HAP-1 (cell line): Measurements from ENCODE around the gene TMEM61.
A peak's percentile ranks its signal among the peaks of the same experiment; 100 is the strongest.

Source experiments
- DNase-seq, 2 experiments: peaks; one replicate each; pipeline ENCODE4 v3.0.0-alpha.2; 2016 to 2020; ENCODE audit warnings: low spot score in 2 of 2
- H3K27me3 ChIP-seq: fragments of 250-450 bp; sonication (Bioruptor Pico); 2 replicates; pipeline ENCODE4 v1.5.1; 2020; ENCODE audit warnings: low read depth, mild to moderate bottlenecking, moderate library complexity
- H3K36me3 ChIP-seq: fragments of 250-450 bp; sonication (Bioruptor Pico); replicated peaks from 2 replicates; pipeline ENCODE4 v1.5.1; 2020; ENCODE audit warnings: mild to moderate bottlenecking
- H3K4me1 ChIP-seq: fragments of 250-450 bp; sonication (Bioruptor Pico); 2 replicates; pipeline ENCODE4 v1.5.1; 2020; ENCODE audit warnings: mild to moderate bottlenecking
- H3K4me3 ChIP-seq: fragments of 250-450 bp; sonication (Bioruptor Pico); 2 replicates; pipeline ENCODE4 v1.5.1; 2020; ENCODE audit warnings: mild to moderate bottlenecking, moderate library complexity
- H3K9me3 ChIP-seq: fragments of 250-450 bp; sonication (Bioruptor Pico); 2 replicates; pipeline ENCODE4 v1.5.1; 2020; ENCODE audit warnings: mild to moderate bottlenecking, moderate library complexity
- in situ Hi-C: fragments of 300-500 bp; cut with MboI; formaldehyde crosslinking; loops from 3 replicates; pipeline ENCODE4 v1.14.3; 2020; ENCODE audit warnings: low sequenced_read_pairs, inconsistent platforms, mixed read lengths

Gene TMEM61

GRCh38 chr1:54969879-54970278 lies 10.5 kb upstream of the TMEM61 start:
- Histone ChIP-seq H3K36me3 (no peaks in the 10 kb centered on the region), H3K4me3 (no peak overlapping the region), H3K4me1 (no peaks in the 10 kb centered on the region), H3K9me3 (no peaks in the 10 kb centered on the region), H3K27me3 (0 out of 2 replicates have a peak, but pooled peaks cover 3% of the 10 kb centered on the region)
- no peak for DNase-seq
- in situ Hi-C loops: no loop called here

GRCh38 chr1:54970901-54971300 lies 9.5 kb upstream of the TMEM61 start:
- Histone ChIP-seq H3K36me3 (no peaks in the 10 kb centered on the region), H3K4me1 (no peaks in the 10 kb centered on the region), H3K4me3 (no peak overlapping the region), H3K27me3 (0 out of 2 replicates have a peak, but pooled peaks cover 3% of the 10 kb centered on the region), H3K9me3 (no peaks in the 10 kb centered on the region)
- in situ Hi-C loops: no loop called here
- DNase-seq: no peak

GRCh38 chr1:54971317-54971791 lies 9.1 kb upstream of the TMEM61 start:
- H3K27me3 ChIP-seq: 0 out of 2 replicates have a peak, but pooled peaks cover 3% of the 10 kb centered on the region
- no peaks in the 10 kb centered on the region for H3K36me3 ChIP-seq
- in situ Hi-C loops: no loop called here
- no peak overlapping the region for H3K4me3 ChIP-seq
- H3K9me3 ChIP-seq: no peaks in the 10 kb centered on the region
- H3K4me1 ChIP-seq: no peaks in the 10 kb centered on the region
- no peak for DNase-seq

- Histone ChIP-seq H3K4me1 (no peaks in the 10 kb centered on the region), H3K27me3 (0 out of 2 replicates have a peak, but pooled peaks cover 3% of the 10 kb centered on the region), H3K9me3 (no peaks in the 10 kb centered on the region), H3K4me3 (no peak overlapping the region), H3K36me3 (no peaks in the 10 kb centered on the region)
- DNase-seq: no peak
- in situ Hi-C loops: no loop called here
Observed at GRCh38 chr1:54972436-54972835, 8.0 kb upstream of the TMEM61 start.

GRCh38 chr1:54973205-54973921 lies 7.1 kb upstream of the TMEM61 start:
- Histone ChIP-seq H3K9me3 (no peaks in the 10 kb centered on the region), H3K36me3 (no peaks in the 10 kb centered on the region), H3K4me3 (no peak overlapping the region), H3K27me3 (0 out of 2 replicates have a peak, but pooled peaks cover 3% of the 10 kb centered on the region), H3K4me1 (no peaks in the 10 kb centered on the region)
- in situ Hi-C loops: no loop called here
- peak; percentile 22 to 50 for DNase-seq

GRCh38 chr1:54975356-54976108 lies 4.9 kb upstream of the TMEM61 start:
- Histone ChIP-seq H3K27me3 (0 out of 2 replicates have a peak, but pooled peaks cover 3% of the 10 kb centered on the region), H3K4me1 (no peaks in the 10 kb centered on the region), H3K9me3 (no peaks in the 10 kb centered on the region), H3K4me3 (no peak overlapping the region), H3K36me3 (no peaks in the 10 kb centered on the region)
- no peak for DNase-seq
- in situ Hi-C loops: no loop called here

DNA sequence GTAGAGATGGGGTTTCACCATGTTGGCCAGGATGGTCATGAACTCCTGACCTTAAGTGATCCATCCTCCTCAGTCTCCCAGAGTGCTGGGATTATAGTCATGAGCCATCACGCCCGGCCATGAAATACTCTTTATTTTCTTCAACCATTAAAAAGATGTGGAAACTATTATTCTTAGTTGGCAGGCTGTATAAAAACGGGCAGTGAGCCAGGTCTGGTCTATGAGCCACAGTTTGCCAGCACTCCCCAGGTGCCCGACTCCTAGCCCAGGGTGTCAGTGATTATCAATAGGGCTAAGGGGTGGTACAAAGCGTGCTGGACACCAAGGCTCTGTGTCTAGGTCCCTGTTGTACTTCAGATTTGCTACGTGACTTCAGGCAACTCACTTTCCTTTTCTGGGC lies 3.7 kb upstream of the TMEM61 start:
- Histone ChIP-seq H3K9me3 (no peaks in the 10 kb centered on the region), H3K4me1 (no peaks in the 10 kb centered on the region), H3K36me3 (no peaks in the 10 kb centered on the region), H3K27me3 (0 out of 2 replicates have a peak, but pooled peaks cover 3% of the 10 kb centered on the region), H3K4me3 (no peak overlapping the region)
- in situ Hi-C loops: no loop called here
- DNase-seq: no peak

DNA sequence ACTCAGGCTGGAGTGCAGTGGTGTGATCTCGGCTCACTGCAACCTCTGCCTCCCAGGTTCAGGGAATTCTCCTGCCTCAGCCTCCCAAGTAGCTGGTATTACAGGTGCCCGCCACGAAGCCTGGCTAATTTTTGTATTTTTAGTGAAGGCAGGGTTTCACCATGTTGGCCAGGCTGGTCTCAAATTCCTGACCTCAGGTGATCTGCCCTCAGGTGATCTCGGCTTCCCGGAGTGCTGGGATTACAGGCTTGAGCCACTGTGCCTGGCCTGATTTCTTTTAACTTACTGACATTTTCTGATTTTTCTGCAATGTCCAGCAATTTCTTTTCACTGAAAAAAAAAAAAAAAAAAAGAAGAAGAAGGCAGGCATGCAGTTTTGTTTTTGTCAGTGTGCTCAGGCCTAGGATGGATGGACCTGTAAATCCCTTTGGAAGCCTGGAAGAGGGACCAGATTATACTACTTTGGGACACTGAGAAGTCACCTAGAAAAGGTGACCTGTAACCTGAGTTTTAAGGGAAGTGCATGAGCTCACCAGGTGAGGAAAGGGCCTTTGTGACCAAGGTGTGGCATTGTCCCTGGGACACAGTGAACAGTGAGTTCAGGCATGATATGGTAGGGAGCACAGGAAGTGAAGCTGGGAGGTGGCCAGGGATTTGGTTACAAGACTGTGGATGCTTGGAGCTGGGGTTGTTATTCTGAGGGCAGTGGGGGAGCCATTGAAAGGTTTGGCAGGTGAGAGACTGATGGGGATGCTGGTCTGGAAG lies 2.7 kb upstream of the TMEM61 start:
- Histone ChIP-seq H3K9me3 (no peaks in the 10 kb centered on the region), H3K4me3 (no peak overlapping the region), H3K4me1 (no peaks in the 10 kb centered on the region), H3K36me3 (no peaks in the 10 kb centered on the region), H3K27me3 (0 out of 2 replicates have a peak, but pooled peaks cover 3% of the 10 kb centered on the region)
- DNase-seq: no peak
- in situ Hi-C loops: no loop called here

GRCh38 chr1:54978528-54979326 lies 1.7 kb upstream of the TMEM61 start:
- H3K4me3 ChIP-seq: no peak overlapping the region
- in situ Hi-C loops: no loop called here
- H3K36me3 ChIP-seq: no peaks in the 10 kb centered on the region
- H3K27me3 ChIP-seq: 0 out of 2 replicates have a peak, but pooled peaks cover 3% of the 10 kb centered on the region
- H3K4me1 ChIP-seq: no peaks in the 10 kb centered on the region
- H3K9me3 ChIP-seq: no peaks in the 10 kb centered on the region
- DNase-seq: no peak

DNA sequence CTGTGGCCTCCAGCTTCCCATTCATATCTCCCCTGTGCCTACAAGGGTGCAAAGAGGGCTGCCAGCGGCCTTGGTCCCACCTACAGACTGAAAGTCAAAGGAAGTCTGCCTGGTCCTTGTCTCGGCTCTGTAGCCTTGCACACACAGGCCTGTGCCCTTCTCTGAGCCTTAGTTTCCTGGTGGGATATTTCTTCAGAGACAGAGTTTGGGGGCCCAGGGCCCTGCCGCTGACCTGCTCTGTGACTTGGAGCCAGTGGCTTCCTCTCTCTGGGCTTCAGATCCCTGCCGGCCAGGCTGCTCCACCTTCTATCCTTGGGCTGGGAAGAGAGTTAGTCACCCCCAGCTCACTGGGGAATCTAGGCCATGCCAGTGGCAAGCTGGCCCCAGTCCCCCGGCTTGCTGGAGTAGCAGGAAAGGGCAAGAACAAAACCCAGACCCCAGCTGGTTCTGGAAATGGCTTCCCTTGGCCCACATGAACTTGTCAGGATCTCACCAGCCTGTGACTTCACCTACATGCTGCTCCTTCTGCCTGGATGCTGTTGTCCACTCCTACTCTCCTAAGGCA lies 1.0 kb upstream of the TMEM61 start:
- no peak for DNase-seq

DNA sequence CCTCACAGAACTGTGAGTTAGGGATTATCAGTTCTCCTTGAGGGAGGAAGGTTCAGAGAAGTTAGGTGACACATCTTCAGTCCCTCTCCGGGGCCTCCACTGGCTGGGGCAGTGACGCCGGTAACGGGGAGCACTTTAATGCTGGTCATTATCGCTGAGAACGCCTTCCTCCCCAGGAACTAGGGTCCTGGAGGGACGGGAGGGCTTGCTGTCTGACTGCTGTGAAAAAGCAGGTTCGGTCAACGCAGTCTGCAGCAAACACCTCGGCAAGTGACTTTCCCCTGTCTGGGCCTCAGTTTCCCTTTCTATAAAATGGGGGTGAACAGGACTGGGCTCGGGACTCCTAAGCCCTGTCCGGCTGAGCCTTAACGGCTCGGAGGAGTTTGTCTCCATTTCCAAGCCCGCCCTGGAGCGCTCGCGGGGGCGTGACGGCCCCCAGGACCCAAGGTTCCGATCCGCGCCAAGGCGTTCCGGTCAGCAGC lies 341 bp upstream of the TMEM61 start:
- Histone ChIP-seq H3K4me3 (no peak overlapping the region), H3K36me3 (no peaks in the 10 kb centered on the region), H3K4me1 (no peaks in the 10 kb centered on the region), H3K27me3 (no peaks in the 10 kb centered on the region), H3K9me3 (no peaks in the 10 kb centered on the region)
- in situ Hi-C loops: no loop called here
- no peak for DNase-seq

More for the DNA sequence above, 1.0 kb upstream of the TMEM61 start:
- in situ Hi-C loops: no loop called here
- Histone ChIP-seq H3K4me1 (no peaks in the 10 kb centered on the region), H3K36me3 (no peaks in the 10 kb centered on the region), H3K9me3 (no peaks in the 10 kb centered on the region), H3K4me3 (no peak overlapping the region), H3K27me3 (0 out of 2 replicates have a peak, but pooled peaks cover under 1% of the 10 kb centered on the region)

GRCh38 chr1:54981466-54981865 lies 1.0 kb downstream of the TMEM61 start:
- in situ Hi-C loops: no loop called here
- H3K4me3 ChIP-seq: no peak overlapping the region
- no peaks in the 10 kb centered on the region for H3K9me3 ChIP-seq
- H3K36me3 ChIP-seq: no peaks in the 10 kb centered on the region
- no peaks in the 10 kb centered on the region for H3K4me1 ChIP-seq
- DNase-seq: no peak
- H3K27me3 ChIP-seq: no peaks in the 10 kb centered on the region
